Inflammatory macrophage treated with lipopolysaccharide for 4 hours (primary cell): ENCODE data around the gene ECD.
A peak's percentile ranks its signal among the peaks of the same experiment; 100 is the strongest.

Experiments used
- DNase-seq: peaks from one replicate; pipeline ENCODE4 v3.0.0-alpha.2; 2020

Gene ECD

DNA sequence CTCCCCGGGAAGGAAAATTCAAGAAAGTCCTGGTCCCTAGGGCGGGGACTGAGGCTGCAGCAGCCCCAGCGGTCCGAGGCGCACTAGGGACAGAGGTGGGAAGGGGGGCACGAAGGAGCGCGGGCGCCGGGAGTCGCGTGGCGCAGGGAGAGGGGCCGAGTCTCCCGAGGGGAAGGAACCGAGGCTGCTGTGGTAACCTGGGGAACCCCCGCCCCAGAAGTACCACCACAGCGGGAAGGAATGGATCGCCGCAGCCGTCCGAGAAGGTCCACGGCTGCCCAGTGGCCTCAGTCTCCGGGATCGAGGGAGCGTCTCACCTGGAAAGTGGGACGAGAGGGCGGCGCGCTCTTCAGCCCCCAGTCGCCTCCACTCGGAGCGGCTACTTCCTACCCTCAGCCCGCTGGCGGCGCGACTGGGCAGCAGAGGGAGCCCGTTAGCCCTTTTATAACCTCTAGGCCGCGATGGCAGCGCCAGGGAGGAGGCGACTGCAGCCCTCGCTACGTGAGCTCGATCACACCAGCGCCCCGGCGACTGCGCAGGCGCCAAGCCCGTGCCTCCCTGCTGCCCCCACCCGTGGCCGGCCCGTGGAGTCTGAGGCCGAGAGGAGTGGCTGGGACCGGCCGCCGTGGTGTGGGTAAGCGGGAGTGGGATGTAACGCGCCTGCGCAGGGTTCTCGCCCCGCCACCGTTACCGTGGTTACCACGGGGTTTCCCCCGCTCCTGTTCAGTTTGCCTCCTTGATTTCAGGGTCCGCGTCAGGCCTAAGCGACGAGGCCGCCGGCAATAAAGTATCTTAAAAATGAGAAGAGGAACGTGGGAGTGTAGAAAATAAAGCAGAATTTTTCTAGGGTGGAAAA, 71.1 kb downstream of the ECD start, which contains the start of gene P4HA1:
TSS of gene P4HA1 (minus strand) at position 418 of the 856 bp plus-strand sequence. CDS start 21,983 bp downstream, outside the sequence.
- peak; percentile 99 for DNase-seq

- DNase-seq = peak; percentile 82
Measured at GRCh38 chr10:73096041-73096448, 71.8 kb downstream of the ECD start.

GRCh38 chr10:73095481-73096021, 72.3 kb downstream of the ECD start:
- DNase-seq = peak; percentile 84

DNA sequence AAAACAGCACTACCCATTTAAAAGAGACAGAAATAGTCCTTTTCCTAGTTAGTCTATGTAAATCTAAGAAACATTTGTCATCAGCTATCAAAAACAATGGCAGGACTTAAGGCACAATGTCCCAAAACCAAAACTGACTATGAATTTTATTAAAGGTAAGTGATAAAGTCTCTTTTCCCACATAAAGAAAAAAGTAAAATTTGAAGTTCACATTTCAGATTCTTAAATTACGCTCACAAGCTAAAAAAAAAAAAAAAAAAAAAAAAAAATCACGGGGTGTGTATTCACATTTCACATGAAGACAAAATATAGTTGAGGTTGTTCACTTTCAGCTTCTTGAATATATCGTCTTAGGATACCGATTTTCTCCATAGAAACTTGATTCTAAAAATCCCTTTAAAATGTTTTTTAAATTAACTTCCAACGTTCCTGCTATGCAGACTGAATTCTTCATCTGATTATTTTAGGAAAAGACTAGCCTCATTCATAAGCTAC, 72.8 kb downstream of the ECD start:
- peak; percentile 4 for DNase-seq

- DNase-seq = peak; percentile 45
Measured at GRCh38 chr10:73093922-73094850, 73.6 kb downstream of the ECD start.

DNA sequence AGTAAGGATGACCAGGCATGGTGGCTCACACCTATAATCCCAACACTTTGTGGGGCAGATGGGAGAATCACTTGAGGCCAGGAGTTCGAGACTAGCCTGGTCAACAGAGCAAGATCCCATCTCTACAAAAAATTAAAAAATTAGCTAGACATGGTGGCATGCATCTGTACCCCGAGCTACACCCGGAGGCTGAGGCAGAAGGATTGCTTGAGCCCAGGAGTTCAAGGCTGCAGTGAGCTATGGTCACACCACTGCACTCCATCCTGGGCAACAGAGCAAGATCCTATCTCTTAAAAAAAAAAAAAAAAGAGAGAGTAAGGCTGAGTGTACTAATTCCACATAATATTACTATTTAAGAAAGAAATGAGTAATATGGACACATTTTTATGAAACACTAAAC, 75.0 kb downstream of the ECD start:
- peak; percentile 24 for DNase-seq

DNA sequence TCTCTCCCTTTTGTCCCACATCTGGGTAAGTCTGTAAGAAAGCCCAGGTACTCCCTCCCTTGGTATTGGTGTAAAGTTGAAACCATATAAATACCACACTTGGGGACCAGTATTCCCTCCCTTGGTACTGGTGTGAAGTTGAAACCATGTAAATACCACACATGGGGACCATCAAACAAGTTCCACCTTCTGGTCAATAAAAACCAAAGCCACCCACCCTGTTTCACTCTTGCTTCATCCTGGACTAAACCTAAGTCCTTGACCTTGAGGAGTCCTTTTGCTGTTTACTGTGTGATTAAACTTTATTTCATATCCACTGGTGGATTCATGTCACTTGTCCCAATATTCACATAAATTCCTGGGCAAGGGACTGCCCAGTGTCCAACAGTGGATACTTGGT, 79.5 kb downstream of the ECD start:
- DNase-seq = peak; percentile 30

GRCh38 chr10:73086816-73087215, 81.0 kb downstream of the ECD start:
- no peak for DNase-seq

- no peak for DNase-seq
Measured at GRCh38 chr10:73084209-73084608, 83.6 kb downstream of the ECD start.
